SJSA1 (cell line): ENCODE data around the gene RASAL2. TPM values are rescaled to one million over a fixed set of nuclear protein-coding genes. Genes with fewer than 3 reads are reported as not detected.

Experiments
- DNase-seq, 2 experiments: peaks; one replicate each; pipeline ENCODE4 v3.0.0-alpha.2; 2015 to 2020; ENCODE audit warnings: low spot score in 2 of 2, low read depth in 1 of 2
- H3K27ac ChIP-seq: fragments of 250-450 bp; sonication (Bioruptor Pico); 2 replicates; pipeline ENCODE4 v1.5.1; 2020; ENCODE audit warnings: mild to moderate bottlenecking, moderate library complexity
- H3K27me3 ChIP-seq: fragments of 250-450 bp; sonication (Bioruptor Pico); replicated peaks from 2 replicates; pipeline ENCODE4 v1.5.1; 2020; ENCODE audit warnings: mild to moderate bottlenecking, moderate library complexity
- H3K36me3 ChIP-seq: fragments of 250-450 bp; sonication (Bioruptor Pico); 2 replicates; pipeline ENCODE4 v1.5.1; 2020; ENCODE audit warnings: mild to moderate bottlenecking
- H3K4me1 ChIP-seq: fragments of 250-450 bp; sonication (Bioruptor Pico); replicated peaks from 2 replicates; pipeline ENCODE4 v1.6.1; 2021; ENCODE audit warnings: mild to moderate bottlenecking
- H3K4me3 ChIP-seq: fragments of 250-450 bp; sonication (Bioruptor Pico); 2 replicates; pipeline ENCODE4 v1.5.1; 2020; ENCODE audit warnings: mild to moderate bottlenecking
- H3K9me3 ChIP-seq: fragments of 250-450 bp; sonication (Bioruptor Pico); replicated peaks from 2 replicates; pipeline ENCODE4 v1.5.1; 2020; ENCODE audit warnings: mild to moderate bottlenecking
- total RNA-seq: library from RNA; depleted of rRNA; stranded (reverse); fragments of >200 nt; shearing (Covaris generic); gene quantifications from 2 replicates; pipeline ENCODE4 v1.2.3, GENCODE V29; 2014; rRNA removed

The RASAL2 gene
- total RNA-seq, 1 experiment from 2014 or later = 25.4 TPM

- H3K27me3 ChIP-seq = no peaks in the 10 kb centered on the region
- H3K4me3 ChIP-seq = no peak overlapping the region
- no peak overlapping the region for H3K27ac ChIP-seq
- H3K4me1 ChIP-seq = peaks cover 10% of the 10 kb centered on the region
- H3K9me3 ChIP-seq = no peaks in the 10 kb centered on the region
- H3K36me3 ChIP-seq = no peaks in the 10 kb centered on the region
- DNase-seq = no peak
Measured at GRCh38 chr1:178529364-178530036, 435.6 kb downstream of the RASAL2 start.

GRCh38 chr1:178530037-178530402 is 436.1 kb downstream of the RASAL2 start:
- H3K9me3 ChIP-seq = no peaks in the 10 kb centered on the region
- H3K27ac ChIP-seq = no peak overlapping the region
- H3K36me3 ChIP-seq = no peaks in the 10 kb centered on the region
- H3K4me1 ChIP-seq = peaks cover 10% of the 10 kb centered on the region
- H3K4me3 ChIP-seq = no peak overlapping the region
- H3K27me3 ChIP-seq = no peaks in the 10 kb centered on the region
- DNase-seq = peak; percentile 58 to 81

- H3K27ac ChIP-seq = no peak overlapping the region
- no peak overlapping the region for H3K4me3 ChIP-seq
- H3K27me3 ChIP-seq = no peaks in the 10 kb centered on the region
- H3K9me3 ChIP-seq = no peaks in the 10 kb centered on the region
- H3K4me1 ChIP-seq = peaks cover 10% of the 10 kb centered on the region
- no peaks in the 10 kb centered on the region for H3K36me3 ChIP-seq
- DNase-seq = peak in 1 of 2 experiments; percentile 15
Measured at GRCh38 chr1:178530502-178530901, 436.6 kb downstream of the RASAL2 start.

- peaks cover 13% of the 10 kb centered on the region for H3K4me1 ChIP-seq
- no peak for DNase-seq
- H3K9me3 ChIP-seq = no peaks in the 10 kb centered on the region
- H3K36me3 ChIP-seq = no peaks in the 10 kb centered on the region
- H3K27me3 ChIP-seq = no peaks in the 10 kb centered on the region
- H3K27ac ChIP-seq = no peak overlapping the region
- no peak overlapping the region for H3K4me3 ChIP-seq
Measured at GRCh38 chr1:178531887-178532286, 438.0 kb downstream of the RASAL2 start.

- H3K27me3 ChIP-seq = no peaks in the 10 kb centered on the region
- H3K27ac ChIP-seq = no peak overlapping the region
- peak; percentile 76 to 78 for DNase-seq
- H3K36me3 ChIP-seq = no peaks in the 10 kb centered on the region
- peaks cover 18% of the 10 kb centered on the region for H3K4me1 ChIP-seq
- no peak overlapping the region for H3K4me3 ChIP-seq
- H3K9me3 ChIP-seq = no peaks in the 10 kb centered on the region
Measured at GRCh38 chr1:178532392-178532791, 438.5 kb downstream of the RASAL2 start.

GRCh38 chr1:178533121-178533946 is 439.4 kb downstream of the RASAL2 start:
- H3K4me3 ChIP-seq = no peak overlapping the region
- no peaks in the 10 kb centered on the region for H3K27me3 ChIP-seq
- no peaks in the 10 kb centered on the region for H3K9me3 ChIP-seq
- H3K4me1 ChIP-seq = peaks cover 22% of the 10 kb centered on the region
- H3K27ac ChIP-seq = no peak overlapping the region
- H3K36me3 ChIP-seq = no peaks in the 10 kb centered on the region
- no peak for DNase-seq

Other genes starting within 250 kb of the RASAL2 start
- 0.13 and 0.82 TPM in 2 replicates for gene SEC16B, start 124.0 kb upstream of the RASAL2 start, total RNA-seq